ENCODE data around the gene P2RY2.

GRCh38 chr11:73271936-73272679 is 54.0 kb downstream of the P2RY2 start, which contains the start of gene P2RY6:
- no peak for TF ChIP-seq CTCF (IDR thresholded peaks at IDR 0.05; ENCODE audit: low read length)
- TF ChIP-seq EZH2 (optimal IDR thresholded peaks at IDR 0.05; ENCODE audit: low read depth, low read length): no peak
